SIG-M5 (cell line): Measurements from ENCODE around the gene USP4.
"Not testable (repeated sequence)": the region's sequence is repeated elsewhere in the genome, so short reads cannot be mapped to it uniquely, and the experiment has no call there.

Experiments used
- DNase-seq: peaks from one replicate; lab custom pipeline; 2025; lab: John Stamatoyannopoulos, UW

USP4 gene

DNA sequence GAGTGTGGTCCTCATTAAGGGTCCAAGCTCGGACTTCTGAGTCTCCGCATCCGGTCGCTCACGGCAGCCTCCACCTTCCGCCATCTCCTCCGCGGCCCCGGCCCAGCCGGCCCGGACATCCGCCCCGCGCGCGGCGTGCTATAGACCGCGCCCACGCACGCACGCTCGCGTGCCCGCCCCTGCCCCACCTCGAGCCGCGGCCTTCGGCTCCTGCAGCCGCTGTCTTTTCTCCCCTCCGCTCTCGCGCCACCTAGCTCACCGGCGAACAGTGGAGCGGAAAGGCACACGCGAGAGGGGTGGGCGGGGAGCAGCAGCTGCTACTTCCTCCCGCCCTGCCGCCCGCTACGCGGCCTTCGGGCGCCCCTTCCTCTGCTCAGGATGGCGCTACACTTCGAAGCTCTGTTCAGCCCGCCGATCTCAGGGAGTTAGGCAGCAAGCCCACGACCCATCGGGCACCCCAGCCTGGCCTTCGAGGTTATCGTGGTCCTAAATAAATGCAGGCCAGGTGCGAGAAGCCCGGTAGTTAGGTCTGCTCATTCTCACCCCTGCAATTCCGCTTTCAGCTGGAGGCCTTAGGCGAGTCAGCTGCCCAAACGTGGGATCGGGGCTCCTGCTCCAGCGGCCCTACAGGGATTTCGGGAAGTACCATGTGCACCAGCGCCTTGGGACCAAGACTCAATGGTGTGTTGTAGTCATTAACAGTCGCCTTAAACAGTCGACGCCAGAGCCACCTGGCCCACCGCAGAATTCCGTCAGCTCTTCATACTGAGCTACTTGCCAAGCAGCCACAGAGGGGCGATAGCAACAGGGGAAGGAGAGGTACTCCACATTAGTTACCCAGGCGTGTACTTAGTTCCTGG, at the start of gene USP4:
Gene USP4 (minus strand): TSS at position 113 of the 860 bp plus-strand sequence. CDS start 29 bp downstream, at position 84.
- peak; percentile 70 for DNase-seq

DNA sequence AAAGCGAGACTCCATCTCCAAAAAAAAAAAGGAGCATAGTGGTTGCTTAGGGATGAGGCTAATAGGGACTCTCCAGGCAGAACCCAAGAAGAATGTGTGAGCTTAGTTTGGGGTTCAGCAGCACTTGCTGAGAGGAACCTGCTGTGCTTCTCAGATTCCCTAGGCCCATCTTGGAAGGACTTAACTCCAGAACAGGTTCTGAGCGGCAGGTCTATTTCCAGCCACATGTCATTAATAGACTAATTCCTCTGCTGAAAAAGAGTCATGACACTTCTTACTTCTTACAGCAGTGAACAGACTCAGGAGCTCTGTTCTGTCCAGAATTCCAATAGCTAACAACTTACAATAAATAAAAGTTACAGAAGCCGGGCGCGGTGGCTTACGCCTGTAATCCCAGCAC, 49.4 kb upstream of the USP4 start:
- DNase-seq = no peak

GRCh38 chr3:49388289-49388820, 48.5 kb upstream of the USP4 start:
- no peak for DNase-seq

DNA sequence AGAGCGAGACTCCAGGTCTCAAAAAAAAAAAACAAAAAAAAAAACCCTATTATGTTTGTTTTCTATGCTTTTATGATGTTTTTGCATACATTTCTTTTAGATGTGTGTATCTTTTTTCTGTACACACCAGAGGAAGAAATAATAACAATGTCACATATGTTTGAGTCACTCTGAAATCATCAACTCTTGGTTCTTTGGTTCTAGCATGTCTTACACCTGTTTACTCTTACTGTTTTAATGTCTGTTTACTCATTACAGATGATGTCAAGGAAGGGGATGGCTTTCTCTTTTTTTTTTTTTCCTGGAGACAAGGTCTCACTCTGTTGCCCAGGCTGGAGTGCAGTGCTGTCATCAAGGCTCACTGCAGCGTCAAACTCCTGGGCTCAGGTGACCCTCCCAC, 47.9 kb upstream of the USP4 start:
- DNase-seq = no peak

GRCh38 chr3:49386056-49386756, 46.4 kb upstream of the USP4 start:
- peak; percentile 55 for DNase-seq

DNA sequence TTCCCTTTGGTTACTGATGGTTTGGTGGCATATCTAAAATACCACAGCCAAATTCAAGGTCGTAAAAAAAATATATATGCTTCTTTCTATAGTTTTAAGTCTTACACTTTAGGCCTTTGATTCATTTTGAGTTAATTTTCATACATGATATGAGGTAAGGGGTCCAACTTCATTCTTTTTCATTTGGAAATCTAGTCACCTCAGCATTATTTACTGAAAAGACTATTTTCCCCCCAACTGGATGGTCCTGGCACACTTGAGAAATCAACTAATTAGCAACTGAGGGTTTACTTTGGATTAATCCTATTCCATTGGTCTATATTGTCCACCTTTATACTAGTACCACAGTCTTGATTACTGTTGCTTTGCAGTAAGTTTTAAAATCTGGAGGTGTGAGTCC, 45.8 kb upstream of the USP4 start:
- DNase-seq = no peak

DNA sequence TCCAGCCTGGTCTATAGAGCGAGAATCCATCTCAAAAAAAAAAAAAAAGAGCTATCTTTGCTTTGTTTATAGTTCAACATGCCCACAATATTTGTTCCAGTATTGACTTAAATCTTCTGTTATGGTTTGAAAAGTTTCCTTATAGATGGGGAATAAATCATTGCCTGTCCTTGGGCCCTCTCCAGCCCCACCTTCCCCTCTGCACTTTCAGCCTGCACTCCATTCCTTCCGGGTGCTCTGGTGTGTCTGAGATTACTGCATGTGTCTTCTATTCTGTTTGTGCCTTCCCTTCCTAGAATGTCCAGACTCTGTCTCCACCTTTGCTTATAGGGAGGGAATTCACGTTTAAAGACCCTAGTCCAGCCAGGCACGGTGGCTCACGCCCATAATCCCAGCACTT, 43.5 kb upstream of the USP4 start:
- no peak for DNase-seq

DNA sequence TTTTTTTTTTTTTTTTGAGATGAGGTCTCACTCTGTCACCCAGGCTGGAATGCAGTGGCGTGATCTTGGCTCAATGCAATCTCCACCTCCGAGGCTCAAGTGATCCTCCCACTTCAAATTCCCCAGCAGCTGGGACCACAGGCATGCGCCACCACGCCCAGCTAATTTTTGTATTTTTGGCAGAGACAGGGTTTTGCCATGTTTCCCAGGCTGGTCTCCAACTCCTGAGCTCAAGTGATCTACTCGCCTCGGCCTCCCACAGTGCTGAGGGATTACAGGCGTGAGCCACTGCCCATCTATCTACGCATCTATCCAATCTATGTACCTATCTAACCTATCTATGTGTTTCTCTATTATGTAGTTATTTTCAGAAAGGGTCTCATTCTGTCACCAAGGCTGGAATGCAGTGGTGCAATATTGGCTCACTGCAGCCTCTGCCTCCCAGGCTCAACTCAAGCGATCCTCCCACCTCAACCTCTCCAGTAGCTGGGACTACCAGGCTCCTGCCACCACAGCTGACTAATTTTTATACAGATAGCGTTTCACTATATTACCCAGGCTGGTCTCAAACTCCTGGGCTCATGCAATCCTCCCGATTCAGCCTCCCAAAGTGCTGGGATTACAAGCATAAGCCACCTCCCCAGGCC, 38.5 kb upstream of the USP4 start:
- no peak for DNase-seq

- peak; percentile 40 for DNase-seq
These were observed 37.6 kb upstream of the USP4 start for GRCh38 chr3:49377483-49377882.

DNA sequence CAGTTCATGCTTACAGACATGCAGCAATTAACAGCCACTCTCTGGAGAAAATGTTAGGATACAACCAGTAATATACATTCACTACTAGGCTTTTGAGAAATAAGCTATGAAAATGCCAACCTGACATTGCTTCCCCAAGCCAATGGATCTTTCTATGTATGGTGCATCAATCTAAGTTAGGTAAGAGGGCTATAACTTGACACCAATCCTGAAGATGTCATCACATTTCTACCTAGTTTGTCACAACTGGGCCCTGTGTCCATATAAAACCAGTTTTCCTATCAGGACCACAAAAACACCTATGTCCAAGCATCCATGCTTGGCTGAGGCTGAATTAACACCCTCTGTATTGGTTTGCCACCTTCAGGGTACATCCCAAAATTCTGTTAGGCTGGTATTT, 32.1 kb upstream of the USP4 start:
- no peak for DNase-seq

GRCh38 chr3:49370585-49371290, 30.9 kb upstream of the USP4 start:
- DNase-seq = no peak

DNA sequence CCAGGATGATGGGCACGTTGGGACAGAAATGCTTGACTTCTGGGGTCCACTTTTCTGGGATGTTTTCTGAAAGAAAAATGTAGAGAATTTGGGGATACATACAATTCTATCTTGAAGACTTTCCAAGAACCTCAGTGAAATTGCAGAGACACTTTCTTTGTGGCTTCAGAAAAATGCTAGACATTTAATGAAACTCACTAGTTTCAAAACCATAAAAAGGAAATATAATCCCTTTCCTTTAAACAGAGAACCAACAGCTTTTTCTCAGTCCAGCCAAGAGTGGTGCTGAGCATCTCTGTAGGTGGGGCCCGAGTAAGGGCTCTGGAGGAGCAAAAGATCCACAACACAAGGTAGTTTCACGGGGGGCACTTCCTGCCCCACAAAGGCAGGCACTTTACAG, 22.7 kb upstream of the USP4 start:
- DNase-seq = no peak

DNA sequence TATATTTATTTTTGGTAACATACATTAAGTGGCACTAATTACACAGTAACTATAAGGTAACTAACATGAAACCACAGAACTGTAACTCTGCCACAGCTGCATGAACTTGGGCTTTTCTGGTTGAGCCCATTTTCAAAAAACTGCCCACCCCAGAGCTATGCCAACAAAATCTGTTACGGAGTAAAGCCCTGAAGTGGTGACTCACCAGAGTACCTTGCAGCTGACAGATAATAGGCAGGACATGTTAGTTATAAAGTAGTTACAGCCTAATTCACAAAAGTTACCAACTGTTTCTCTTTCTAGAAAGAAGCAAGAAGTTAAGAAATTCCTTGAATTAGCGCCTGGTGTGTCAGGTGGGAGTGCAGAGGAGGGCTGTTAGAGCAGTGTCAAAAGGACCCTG, 19.8 kb upstream of the USP4 start:
- DNase-seq = no peak

- no peak for DNase-seq
These were observed 19.0 kb upstream of the USP4 start for GRCh38 chr3:49358884-49359225.

DNA sequence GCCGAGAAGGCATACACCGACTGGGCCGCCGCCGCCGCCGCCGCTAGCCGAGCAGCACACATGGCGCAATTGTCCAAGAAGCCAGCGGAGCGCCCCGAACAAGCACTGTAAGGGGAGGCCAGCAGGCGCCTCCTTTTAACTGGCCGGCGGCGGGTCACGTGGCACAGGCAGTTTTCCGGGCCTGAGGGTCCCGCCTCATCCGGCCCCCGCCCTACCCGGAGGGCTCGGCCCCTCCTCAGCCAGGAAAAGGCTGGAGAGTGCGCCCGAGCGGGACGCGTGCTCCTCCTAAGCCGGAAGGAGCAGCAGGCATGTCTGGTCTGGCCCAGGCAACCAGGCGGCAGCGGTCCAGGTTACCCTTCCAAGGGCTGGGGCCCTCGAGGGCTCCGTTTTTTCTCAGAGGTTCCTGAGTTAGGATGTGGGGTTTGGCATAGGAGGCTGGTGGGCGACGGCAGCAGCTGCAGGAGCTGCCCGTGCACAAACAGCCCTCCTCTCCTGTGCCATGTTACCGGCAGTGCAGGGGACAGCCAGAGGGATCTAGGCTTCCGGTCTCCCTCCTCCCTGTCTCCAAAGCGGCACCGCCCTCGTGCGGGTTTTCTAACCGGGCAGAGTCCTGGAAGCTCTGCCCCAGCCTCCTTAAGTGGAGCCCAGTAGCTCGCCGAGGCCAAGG, 18.5 kb upstream of the USP4 start, which contains the start of gene GPX1:
Gene GPX1 (minus strand): TSS at position 137 of the 667 bp plus-strand sequence. CDS start 75 bp downstream, at position 62.
- peak; percentile 87 for DNase-seq

- not testable (repeated sequence) for DNase-seq
These were observed 17.8 kb upstream of the USP4 start for GRCh38 chr3:49357443-49358216.

- not testable (repeated sequence) for DNase-seq
These were observed 17.2 kb upstream of the USP4 start for GRCh38 chr3:49357095-49357442.

DNA sequence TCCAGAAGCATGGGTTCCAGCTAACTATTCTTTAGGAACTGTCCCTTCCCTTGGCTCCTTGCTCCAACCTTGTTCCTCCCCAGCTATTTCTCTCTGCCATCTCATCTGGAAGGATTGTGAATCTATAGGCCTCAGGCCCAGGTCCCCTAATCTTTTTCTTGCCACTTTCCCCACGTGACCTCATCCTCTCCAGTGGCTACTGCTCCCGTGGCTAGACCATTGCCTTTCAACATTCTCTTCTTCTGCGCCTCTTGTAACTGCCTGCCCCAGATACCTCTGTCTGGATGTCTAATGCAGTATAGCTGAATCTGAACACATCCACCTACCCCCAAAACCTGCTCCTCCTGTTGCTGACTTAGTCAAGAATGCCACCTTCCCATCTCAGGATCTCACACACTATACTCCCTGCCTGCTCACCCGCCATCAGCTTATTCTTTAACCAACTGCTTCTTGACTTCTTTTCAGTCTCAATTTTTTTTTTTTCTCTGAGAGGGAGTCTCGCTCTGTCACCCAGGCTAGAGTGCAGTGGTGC, 13.1 kb upstream of the USP4 start:
- DNase-seq = no peak

GRCh38 chr3:49352281-49352680, 12.4 kb upstream of the USP4 start:
- DNase-seq = no peak

DNA sequence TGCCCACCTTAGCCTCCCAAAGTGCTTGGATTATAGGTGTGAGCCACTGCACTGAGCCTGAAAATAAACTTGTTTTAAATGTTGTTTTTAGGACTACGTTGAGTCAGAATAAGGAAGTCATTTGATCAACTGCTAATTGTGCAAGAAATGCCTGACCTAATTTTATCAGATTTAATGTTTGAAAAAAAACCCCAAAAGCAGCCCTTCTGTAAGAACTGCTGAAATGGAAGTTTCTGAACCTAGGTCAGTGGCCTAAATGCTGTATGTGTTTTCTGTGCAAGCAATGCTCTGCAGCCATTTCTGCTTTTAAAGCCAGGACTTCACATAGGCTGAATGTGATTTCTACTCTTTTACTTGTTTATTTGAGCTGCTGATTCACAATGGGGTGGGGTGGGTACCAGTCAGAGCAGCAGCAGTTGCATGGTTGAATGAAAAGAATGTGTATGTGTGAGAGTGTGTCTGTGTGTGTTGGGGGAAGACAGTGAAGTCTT, 11.7 kb upstream of the USP4 start:
- DNase-seq = peak; percentile 48
